ENCODE measurements around the gene EEF2.
"Not testable (repeated sequence)": the region's sequence is repeated elsewhere in the genome, so short reads cannot be mapped to it uniquely, and the experiment has no call there.

Gene EEF2

GRCh38 chr19:3975637-3976087, 9.6 kb downstream of the EEF2 start:
- no peak overlapping the region for H3K4me3 Mint-ChIP-seq
- no peaks in the 10 kb centered on the region for H3K9me3 Mint-ChIP-seq
- H3K27ac Mint-ChIP-seq: no peak overlapping the region
- intact Hi-C loops (cut with micrococcal nuclease): no loop called here
- H3K4me1 Mint-ChIP-seq (ENCODE audit: low read depth): peaks cover 17% of the 10 kb centered on the region
- peaks cover 59% of the 10 kb centered on the region for H3K36me3 Mint-ChIP-seq (ENCODE audit: low read depth)
- H3K27me3 Mint-ChIP-seq: no peaks in the 10 kb centered on the region

- Mint-ChIP-seq H3K9me3 (no peaks in the 10 kb centered on the region), H3K27me3 (no peaks in the 10 kb centered on the region), H3K4me3 (no peak overlapping the region), H3K4me1 (ENCODE audit: low read depth) (peaks cover 22% of the 10 kb centered on the region), H3K27ac (no peak overlapping the region), H3K36me3 (ENCODE audit: low read depth) (peaks cover 59% of the 10 kb centered on the region)
- intact Hi-C loops (cut with micrococcal nuclease): no loop called here
These were observed 10.1 kb downstream of the EEF2 start for GRCh38 chr19:3975144-3975543.

GRCh38 chr19:3970808-3971598, 14.3 kb downstream of the EEF2 start, which contains the start of gene DAPK3:
DAPK3 (minus strand) TSS chr19:3971099; CDS start chr19:3969735, 1,364 bp downstream.
- Mint-ChIP-seq H3K36me3 (ENCODE audit: low read depth) (peaks cover 59% of the 10 kb centered on the region), H3K9me3 (no peaks in the 10 kb centered on the region), H3K27ac (peak within 1 kb of the TSS; percentile 88), H3K4me1 (ENCODE audit: low read depth) (peaks cover 25% of the 10 kb centered on the region), H3K4me3 (peak within 1 kb of the TSS; percentile 94), H3K27me3 (no peaks in the 10 kb centered on the region)
- intact Hi-C loops (cut with micrococcal nuclease): no loop called here

GRCh38 chr19:3970313-3970807, 14.9 kb downstream of the EEF2 start:
- no peaks in the 10 kb centered on the region for H3K27me3 Mint-ChIP-seq
- H3K36me3 Mint-ChIP-seq (ENCODE audit: low read depth): peaks cover 59% of the 10 kb centered on the region
- peaks cover 25% of the 10 kb centered on the region for H3K4me1 Mint-ChIP-seq (ENCODE audit: low read depth)
- no peaks in the 10 kb centered on the region for H3K9me3 Mint-ChIP-seq
- peak overlapping the region; percentile 94 for H3K4me3 Mint-ChIP-seq
- intact Hi-C loops (cut with micrococcal nuclease): no loop called here
- H3K27ac Mint-ChIP-seq: peak overlapping the region; percentile 88

GRCh38 chr19:3969435-3970312, 15.6 kb downstream of the EEF2 start:
- Mint-ChIP-seq H3K27ac (peak overlapping the region; percentile 88), H3K9me3 (no peaks in the 10 kb centered on the region), H3K36me3 (ENCODE audit: low read depth) (peaks cover 62% of the 10 kb centered on the region), H3K4me1 (ENCODE audit: low read depth) (peaks cover 25% of the 10 kb centered on the region), H3K4me3 (peak overlapping the region; percentile 94), H3K27me3 (no peaks in the 10 kb centered on the region)
- intact Hi-C loops (cut with micrococcal nuclease): no loop called here

- Mint-ChIP-seq H3K27ac (no peak overlapping the region), H3K27me3 (no peaks in the 10 kb centered on the region), H3K9me3 (no peaks in the 10 kb centered on the region), H3K4me1 (ENCODE audit: low read depth) (peaks cover 25% of the 10 kb centered on the region), H3K4me3 (no peak overlapping the region), H3K36me3 (ENCODE audit: low read depth) (peaks cover 71% of the 10 kb centered on the region)
- intact Hi-C loops (cut with micrococcal nuclease): no loop called here
These were observed 16.5 kb downstream of the EEF2 start for GRCh38 chr19:3968556-3969434.

GRCh38 chr19:3967983-3968382, 17.3 kb downstream of the EEF2 start:
- peaks cover 79% of the 10 kb centered on the region for H3K36me3 Mint-ChIP-seq (ENCODE audit: low read depth)
- H3K27me3 Mint-ChIP-seq; H3K9me3 Mint-ChIP-seq; H3K27ac Mint-ChIP-seq; H3K4me3 Mint-ChIP-seq; intact Hi-C loops (cut with micrococcal nuclease): not testable (repeated sequence)
- peaks cover 25% of the 10 kb centered on the region for H3K4me1 Mint-ChIP-seq (ENCODE audit: low read depth)

- Mint-ChIP-seq H3K9me3 (no peaks in the 10 kb centered on the region), H3K4me1 (ENCODE audit: low read depth) (peaks cover 25% of the 10 kb centered on the region), H3K4me3 (no peak overlapping the region), H3K27ac (no peak overlapping the region), H3K36me3 (ENCODE audit: low read depth) (peaks cover 96% of the 10 kb centered on the region), H3K27me3 (no peaks in the 10 kb centered on the region)
- intact Hi-C loops (cut with micrococcal nuclease): no loop called here
These were observed 18.9 kb downstream of the EEF2 start for GRCh38 chr19:3966051-3967017.

- H3K4me3 Mint-ChIP-seq: no peak overlapping the region
- H3K9me3 Mint-ChIP-seq: no peaks in the 10 kb centered on the region
- peaks cover 13% of the 10 kb centered on the region for H3K4me1 Mint-ChIP-seq (ENCODE audit: low read depth)
- intact Hi-C loops (cut with micrococcal nuclease): no loop called here
- H3K27ac Mint-ChIP-seq: no peak overlapping the region
- H3K27me3 Mint-ChIP-seq: no peaks in the 10 kb centered on the region
- peaks cover 100% of the 10 kb centered on the region for H3K36me3 Mint-ChIP-seq (ENCODE audit: low read depth)
These were observed 20.7 kb downstream of the EEF2 start for GRCh38 chr19:3964256-3965194.

GRCh38 chr19:3963458-3964255, 21.6 kb downstream of the EEF2 start:
- intact Hi-C loops (cut with micrococcal nuclease): no loop called here
- H3K4me3 Mint-ChIP-seq: no peak overlapping the region
- H3K9me3 Mint-ChIP-seq: no peaks in the 10 kb centered on the region
- no peak overlapping the region for H3K27ac Mint-ChIP-seq
- no peaks in the 10 kb centered on the region for H3K27me3 Mint-ChIP-seq
- peaks cover 8% of the 10 kb centered on the region for H3K4me1 Mint-ChIP-seq (ENCODE audit: low read depth)
- H3K36me3 Mint-ChIP-seq (ENCODE audit: low read depth): peaks cover 100% of the 10 kb centered on the region

GRCh38 chr19:3961007-3961406, 24.3 kb downstream of the EEF2 start:
- no peaks in the 10 kb centered on the region for H3K4me1 Mint-ChIP-seq (ENCODE audit: low read depth)
- intact Hi-C loops (cut with micrococcal nuclease): no loop called here
- H3K9me3 Mint-ChIP-seq: no peaks in the 10 kb centered on the region
- no peaks in the 10 kb centered on the region for H3K27me3 Mint-ChIP-seq
- no peak overlapping the region for H3K27ac Mint-ChIP-seq
- peaks cover 100% of the 10 kb centered on the region for H3K36me3 Mint-ChIP-seq (ENCODE audit: low read depth)
- no peak overlapping the region for H3K4me3 Mint-ChIP-seq
